Measurements from ENCODE around the gene IGF2BP3. TPM values are rescaled to one million over a fixed set of nuclear protein-coding genes. Genes with fewer than 3 reads are reported as not detected.

IGF2BP3 gene
- total RNA-seq, 1 donor from 2014 or later = 242 TPM

GRCh38 chr7:23434147-23434917 is 36.0 kb downstream of the IGF2BP3 start:
- Mint-ChIP-seq H3K9me3 (no peaks in the 10 kb centered on the region), H3K4me1 (peaks cover 28% of the 10 kb centered on the region), H3K36me3 (peaks cover 17% of the 10 kb centered on the region), H3K27ac (peak overlapping the region; percentile 92), H3K4me3 (no peak overlapping the region), H3K27me3 (ENCODE audit: insufficient read depth, low read depth) (no peaks in the 10 kb centered on the region)
- peaks cover 6% of the 10 kb centered on the region for H3K36me3 ChIP-seq
- DNase-seq (ENCODE audit: low spot score) = no peak
- peaks cover 99% of the 10 kb centered on the region for H4K20me1 ChIP-seq (ENCODE audit: low read depth)
- no peak overlapping the region for H3K27ac ChIP-seq
- no peaks in the 10 kb centered on the region for H3K9me3 ChIP-seq (ENCODE audit: low read depth)
- peaks cover 6% of the 10 kb centered on the region for H3F3A ChIP-seq (ENCODE audit: low read depth)
- H3K4me1 ChIP-seq = peaks cover 10% of the 10 kb centered on the region
- no peak overlapping the region for H3K9ac ChIP-seq
- no peak overlapping the region for H3K4me3 ChIP-seq
- H3K4me2 ChIP-seq = no peak overlapping the region
- peaks cover 100% of the 10 kb centered on the region for H3K79me2 ChIP-seq (ENCODE audit: low read depth)
- no peak overlapping the region for H2AFZ ChIP-seq (replicated peaks)
- no peak for TF ChIP-seq EZH2phosphoT487 (IDR thresholded peaks at IDR 0.05)
- no peaks in the 10 kb centered on the region for H3K27me3 ChIP-seq

- TF ChIP-seq CTCF (IDR thresholded peaks at IDR 0.05) (no peak), EZH2phosphoT487 (IDR thresholded peaks at IDR 0.05) (no peak), EZH2 (IDR thresholded peaks at IDR 0.05) (no peak)
- H3K4me1 Mint-ChIP-seq = peaks cover 31% of the 10 kb centered on the region
- no peak for DNase-seq (ENCODE audit: low spot score)
- peak overlapping the region; percentile 59 for H3K27ac ChIP-seq
- H3K27me3 Mint-ChIP-seq (ENCODE audit: insufficient read depth, low read depth) = no peaks in the 10 kb centered on the region
- H3F3A ChIP-seq (ENCODE audit: low read depth) = peaks cover 6% of the 10 kb centered on the region
- no peak overlapping the region for H3K4me3 ChIP-seq
- no peaks in the 10 kb centered on the region for H3K27me3 ChIP-seq
- H3K27ac Mint-ChIP-seq = no peak overlapping the region
- no peak overlapping the region for H3K4me3 Mint-ChIP-seq
- no peak overlapping the region for H2AFZ ChIP-seq (replicated peaks)
- no peaks in the 10 kb centered on the region for H3K9me3 ChIP-seq (ENCODE audit: low read depth)
- peaks cover 10% of the 10 kb centered on the region for H3K36me3 Mint-ChIP-seq
- no peak overlapping the region for H3K4me2 ChIP-seq
- peaks cover 100% of the 10 kb centered on the region for H3K79me2 ChIP-seq (ENCODE audit: low read depth)
- H4K20me1 ChIP-seq (ENCODE audit: low read depth) = peaks cover 100% of the 10 kb centered on the region
- peaks cover 6% of the 10 kb centered on the region for H3K36me3 ChIP-seq
- H3K9ac ChIP-seq = no peak overlapping the region
- peaks cover 10% of the 10 kb centered on the region for H3K4me1 ChIP-seq
- no peaks in the 10 kb centered on the region for H3K9me3 Mint-ChIP-seq
These were observed 38.5 kb downstream of the IGF2BP3 start for GRCh38 chr7:23431702-23432199.

- Histone ChIP-seq H3K9me3 (ENCODE audit: low read depth) (no peaks in the 10 kb centered on the region), H3K4me3 (no peak overlapping the region), H3F3A (ENCODE audit: low read depth) (peaks cover 6% of the 10 kb centered on the region), H3K9ac (no peak overlapping the region), H3K27ac (peak overlapping the region; percentile 59), H4K20me1 (ENCODE audit: low read depth) (peaks cover 99% of the 10 kb centered on the region), H3K36me3 (peaks cover under 1% of the 10 kb centered on the region), H2AFZ (replicated peaks) (no peak overlapping the region), H3K4me1 (peaks cover 10% of the 10 kb centered on the region), H3K4me2 (no peak overlapping the region), H3K79me2 (ENCODE audit: low read depth) (peaks cover 100% of the 10 kb centered on the region), H3K27me3 (no peaks in the 10 kb centered on the region)
- TF ChIP-seq EZH2phosphoT487 (IDR thresholded peaks at IDR 0.05) (no peak), EZH2 (IDR thresholded peaks at IDR 0.05) (no peak)
- Mint-ChIP-seq H3K27me3 (ENCODE audit: insufficient read depth, low read depth) (no peaks in the 10 kb centered on the region), H3K27ac (no peak overlapping the region), H3K36me3 (peaks cover 8% of the 10 kb centered on the region), H3K4me1 (peaks cover 31% of the 10 kb centered on the region), H3K9me3 (no peaks in the 10 kb centered on the region), H3K4me3 (no peak overlapping the region)
- no peak for DNase-seq (ENCODE audit: low spot score)
These were observed 39.4 kb downstream of the IGF2BP3 start for GRCh38 chr7:23430893-23431259.

- H2AFZ ChIP-seq (replicated peaks) = no peak overlapping the region
- H3K4me2 ChIP-seq = no peak overlapping the region
- peaks cover 5% of the 10 kb centered on the region for H3K4me1 ChIP-seq
- H4K20me1 ChIP-seq (ENCODE audit: low read depth) = peaks cover 99% of the 10 kb centered on the region
- no peak overlapping the region for H3K4me3 ChIP-seq
- H3K9me3 Mint-ChIP-seq = no peaks in the 10 kb centered on the region
- no peak overlapping the region for H3K4me3 Mint-ChIP-seq
- H3K9me3 ChIP-seq (ENCODE audit: low read depth) = no peaks in the 10 kb centered on the region
- no peaks in the 10 kb centered on the region for H3K27me3 ChIP-seq
- no peak overlapping the region for H3K27ac ChIP-seq
- H3K27me3 Mint-ChIP-seq (ENCODE audit: insufficient read depth, low read depth) = no peaks in the 10 kb centered on the region
- no peak overlapping the region for H3K9ac ChIP-seq
- peaks cover 15% of the 10 kb centered on the region for H3K36me3 Mint-ChIP-seq
- H3K79me2 ChIP-seq (ENCODE audit: low read depth) = peaks cover 100% of the 10 kb centered on the region
- no peak overlapping the region for H3K27ac Mint-ChIP-seq
- no peak for DNase-seq (ENCODE audit: low spot score)
- peaks cover 15% of the 10 kb centered on the region for H3K4me1 Mint-ChIP-seq
- peaks cover 2% of the 10 kb centered on the region for H3F3A ChIP-seq (ENCODE audit: low read depth)
- no peaks in the 10 kb centered on the region for H3K36me3 ChIP-seq
- TF ChIP-seq EZH2phosphoT487 (IDR thresholded peaks at IDR 0.05) (no peak), CTCF (IDR thresholded peaks at IDR 0.05) (no peak), EZH2 (IDR thresholded peaks at IDR 0.05) (no peak)
These were observed 43.4 kb downstream of the IGF2BP3 start for GRCh38 chr7:23426876-23427275.

Measured in neural progenitor cell (in vitro differentiated cells).